NCI-H2029 treated with DMSO at 0.1 percent for 48 hours (cell line): ENCODE measurements around the gene CACNA2D2.

Source experiments
- DNase-seq: peaks from one replicate; lab custom pipeline; 2025; lab: John Stamatoyannopoulos, UW

Gene CACNA2D2

DNA sequence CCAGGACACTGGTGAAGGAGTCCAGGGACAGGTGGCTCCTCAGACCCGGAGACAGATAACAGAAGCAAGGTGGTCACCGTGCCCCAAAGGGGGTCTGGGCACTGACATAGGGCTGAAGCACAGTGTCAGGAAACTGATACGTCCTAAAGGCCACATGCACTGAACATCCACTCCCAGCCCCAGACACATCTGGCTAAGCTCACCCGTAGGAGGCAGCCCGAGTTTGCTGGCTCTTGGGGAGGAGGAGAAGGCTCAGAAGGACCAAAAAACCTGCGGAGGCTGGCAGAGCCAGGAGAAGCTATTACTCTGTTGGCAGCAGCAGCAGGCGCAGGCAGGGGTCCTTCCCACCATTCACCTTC lies 1.2 kb downstream of the CACNA2D2 start:
- DNase-seq, result no peak

DNA sequence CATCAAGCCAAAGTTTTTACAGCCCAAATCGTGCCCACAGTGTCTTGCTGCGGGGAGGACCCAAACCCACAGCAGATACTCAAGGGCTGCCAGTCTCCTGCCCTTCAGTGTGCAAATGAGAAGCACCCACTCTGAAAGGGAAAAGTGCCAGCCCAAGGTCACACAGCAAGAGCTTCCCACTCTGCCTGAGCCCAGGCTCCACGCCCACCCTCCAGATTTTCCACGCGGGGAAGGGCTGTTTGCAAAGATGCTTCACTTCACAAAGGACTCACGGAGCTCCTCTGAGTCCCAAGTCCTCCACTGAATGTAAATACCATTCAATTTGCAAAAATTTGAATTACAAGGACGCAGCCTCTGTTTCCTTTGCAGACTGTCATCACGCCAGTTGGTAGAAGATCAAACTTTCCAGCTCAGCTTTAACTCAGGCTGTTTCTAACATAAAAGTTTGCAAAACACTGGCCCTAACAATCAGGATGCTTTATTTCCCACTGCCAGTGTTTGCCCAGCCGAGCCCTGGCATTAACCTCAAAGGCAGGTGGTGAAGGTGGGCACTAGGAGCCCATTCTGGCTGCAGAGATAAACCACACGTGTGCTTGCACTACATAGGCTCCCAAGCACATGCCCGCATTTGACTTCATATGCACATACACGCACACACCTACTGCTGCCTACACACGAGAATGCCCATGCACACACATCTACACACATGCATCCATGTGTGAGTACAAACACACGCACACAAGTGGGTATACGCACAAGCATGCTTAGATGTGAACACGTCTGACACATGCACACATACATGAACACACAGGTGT lies 7.6 kb downstream of the CACNA2D2 start:
- no peak for DNase-seq

DNA sequence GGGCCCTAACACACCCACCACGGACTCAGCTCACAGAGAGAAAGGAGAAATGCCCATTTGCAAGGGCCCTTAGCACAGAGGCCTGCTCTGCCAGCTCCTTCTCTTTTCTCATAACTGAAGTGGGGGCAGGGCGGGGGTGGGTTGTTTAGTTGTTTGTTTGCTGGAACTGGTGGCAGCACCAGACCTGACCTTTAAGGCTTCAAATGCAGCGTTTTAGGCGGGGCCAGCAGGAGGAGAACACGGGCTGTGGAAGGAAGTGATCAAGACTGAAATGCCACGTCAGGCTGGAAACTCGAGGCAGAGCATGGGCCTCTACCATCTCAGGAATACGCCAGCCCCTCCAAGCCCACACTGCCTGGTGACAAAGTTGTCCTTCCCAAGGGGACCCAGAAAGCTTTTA lies 9.3 kb downstream of the CACNA2D2 start:
- DNase-seq, result no peak

DNA sequence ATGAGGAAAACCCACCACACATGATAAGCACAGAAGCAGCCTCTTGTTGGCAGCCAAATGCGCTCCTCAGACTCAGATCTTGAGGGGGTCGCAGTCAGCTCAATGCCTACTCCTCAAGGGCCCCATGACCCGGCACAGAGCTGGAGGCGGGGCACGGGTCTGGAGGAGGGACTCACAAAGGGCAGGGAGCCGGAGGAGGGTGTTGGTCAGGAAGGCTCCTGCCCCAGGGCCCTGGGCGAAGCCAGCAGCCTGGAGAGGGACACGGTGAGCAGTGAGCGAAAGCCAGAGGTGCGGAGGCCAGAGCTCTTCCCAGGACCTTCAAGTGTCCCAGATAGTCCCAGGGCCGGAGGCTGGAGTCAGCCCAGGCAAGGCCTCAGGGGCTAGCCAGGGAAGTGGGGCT lies 9.8 kb downstream of the CACNA2D2 start:
- no peak for DNase-seq

DNA sequence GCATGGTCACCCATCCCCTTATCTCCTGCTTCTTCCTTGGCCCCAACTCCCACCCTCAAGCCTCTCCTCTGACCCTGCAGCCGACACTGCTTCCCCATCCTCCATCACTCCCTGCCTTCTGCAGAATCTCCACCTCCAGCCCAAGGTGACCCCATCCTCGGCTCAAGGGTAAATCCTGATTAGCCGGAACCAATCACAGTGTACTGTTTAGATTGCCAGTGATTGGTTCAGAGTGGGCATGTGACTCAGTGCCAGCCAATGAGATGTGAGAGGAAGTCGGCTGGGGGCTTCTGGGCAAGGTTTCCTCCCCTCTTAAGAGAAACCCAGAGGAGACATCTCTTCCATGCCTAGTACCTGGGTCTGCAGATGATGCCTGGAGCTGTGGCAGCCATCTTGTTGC lies 10.3 kb downstream of the CACNA2D2 start:
- no peak for DNase-seq

DNA sequence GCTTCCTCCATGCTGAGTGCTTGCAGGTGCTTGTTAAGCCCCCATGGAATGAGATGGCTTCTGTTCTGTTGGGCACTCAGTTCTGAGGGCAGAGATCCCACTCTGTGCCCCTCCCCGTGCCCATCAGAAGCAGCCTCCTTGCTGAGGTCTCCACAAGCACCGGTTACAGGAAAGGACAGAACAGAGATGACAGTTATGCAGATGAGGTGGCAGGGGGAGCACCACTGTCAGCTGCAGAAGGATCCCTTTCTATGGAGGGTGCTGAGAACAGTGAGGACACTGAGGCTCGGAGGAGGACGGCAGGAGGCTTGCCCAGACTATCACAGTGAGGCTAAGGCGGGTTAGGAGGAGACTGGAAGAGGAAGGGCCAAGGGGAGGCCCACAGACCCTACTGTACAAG lies 12.4 kb downstream of the CACNA2D2 start:
- no peak for DNase-seq

DNA sequence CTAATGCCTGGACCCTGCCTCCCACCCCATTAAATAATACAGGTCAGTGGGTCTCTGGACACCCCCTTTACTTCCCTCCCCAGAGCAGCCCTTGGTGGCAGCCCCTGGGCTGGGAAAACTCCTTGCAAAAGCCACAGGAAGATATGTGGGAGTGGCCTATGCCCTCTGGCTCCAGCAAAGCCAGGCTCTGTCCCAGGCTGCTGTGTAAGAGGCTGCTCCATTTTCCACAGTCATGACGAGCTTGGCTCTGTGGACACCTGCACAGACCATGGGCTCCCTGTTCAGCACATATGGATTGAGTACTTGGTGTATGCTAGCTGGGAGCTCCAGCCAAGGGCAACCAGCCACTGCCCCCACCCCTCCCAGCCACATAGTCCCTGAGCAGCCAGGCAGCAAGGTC lies 13.0 kb downstream of the CACNA2D2 start:
- DNase-seq, result no peak

DNA sequence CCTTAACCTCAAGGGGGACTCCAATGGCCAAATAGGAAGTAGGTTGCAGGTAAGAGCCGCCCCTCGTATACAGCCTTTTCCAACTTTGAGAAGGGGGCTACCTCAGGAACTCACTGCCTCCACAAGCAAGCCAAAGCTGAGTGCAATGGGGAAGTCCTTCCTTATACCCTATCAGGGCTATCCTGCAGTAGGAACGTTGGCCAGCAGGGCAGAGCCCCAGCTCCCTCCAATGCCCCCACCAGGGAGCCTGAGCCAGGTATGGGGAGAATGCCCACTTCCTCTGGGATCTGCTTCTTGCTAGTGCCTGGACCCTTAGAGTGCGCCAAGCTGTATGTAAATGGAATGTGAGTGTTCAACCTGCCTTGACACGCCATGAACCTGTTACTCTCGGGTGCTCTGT lies 16.3 kb downstream of the CACNA2D2 start:
- DNase-seq, result no peak

DNA sequence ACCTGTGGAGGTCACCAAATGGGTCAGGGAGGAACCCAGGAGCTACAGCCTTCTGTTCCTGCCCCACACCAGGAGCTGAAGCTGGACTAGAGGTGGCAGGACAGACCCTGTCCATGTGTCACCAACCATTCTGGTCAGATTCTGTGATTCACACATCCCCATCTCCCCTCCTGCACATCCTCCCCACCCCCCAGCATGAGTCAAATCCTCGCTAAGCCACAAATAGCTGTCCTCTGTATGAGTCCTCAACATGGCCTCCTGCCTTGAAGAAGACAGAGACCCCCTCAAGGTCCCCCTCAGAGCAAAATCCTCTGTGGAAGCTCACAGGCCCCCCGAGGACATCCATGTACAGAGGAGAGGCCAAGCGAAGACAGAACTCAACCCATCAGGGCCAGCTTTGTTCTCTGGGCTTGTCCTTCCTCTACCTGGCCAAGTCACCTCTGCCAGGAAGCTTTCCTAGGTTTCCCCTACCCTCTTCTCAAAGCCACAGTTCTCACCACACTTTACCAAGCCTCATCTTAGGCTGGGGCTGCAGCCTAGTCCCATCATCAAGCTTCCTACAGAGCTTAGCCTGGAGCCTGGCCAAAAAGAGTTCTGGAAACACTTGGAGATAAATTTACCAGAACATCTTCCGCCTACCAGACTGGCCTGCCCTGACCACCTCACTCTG lies 17.1 kb downstream of the CACNA2D2 start:
- no peak for DNase-seq

DNA sequence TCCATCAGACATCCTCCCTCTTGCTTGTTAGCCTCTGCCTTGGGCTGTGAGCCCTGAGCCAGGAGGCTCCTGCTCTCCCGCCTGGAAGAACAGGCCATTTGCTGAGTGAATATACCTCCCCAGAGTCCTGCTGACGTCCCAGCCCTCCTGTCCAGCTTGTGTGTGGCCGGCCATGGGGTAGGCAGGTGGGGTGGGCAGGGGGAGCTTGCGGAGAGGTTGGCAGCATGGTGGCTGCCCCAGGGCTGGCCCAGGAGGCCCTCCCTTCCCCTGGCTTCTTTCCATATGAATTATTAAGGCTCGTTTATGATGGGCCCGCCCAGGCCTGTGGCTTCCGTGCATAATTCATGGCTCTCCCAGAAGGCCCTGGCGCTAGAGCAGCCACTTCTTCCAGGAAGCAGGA lies 18.7 kb downstream of the CACNA2D2 start:
- no peak for DNase-seq

DNA sequence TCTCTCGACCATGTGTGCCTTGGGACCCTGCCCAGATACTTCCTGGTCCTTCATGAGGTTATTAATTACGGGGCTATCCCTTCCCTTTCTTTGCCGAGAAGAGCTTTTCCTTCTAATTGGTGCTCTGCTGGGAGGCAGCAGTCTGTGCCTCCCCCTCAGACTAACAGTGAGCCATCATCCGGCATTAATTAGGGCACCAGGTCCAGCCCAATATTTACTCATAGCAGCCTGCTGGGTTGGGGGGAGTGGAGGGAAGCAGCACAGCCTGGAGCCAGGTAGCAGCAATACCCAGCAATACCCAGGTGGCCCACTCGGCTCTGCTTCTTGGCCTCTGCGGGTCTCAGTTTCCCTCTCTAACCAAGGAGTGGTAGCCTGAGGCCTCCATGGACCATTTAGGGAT lies 20.1 kb downstream of the CACNA2D2 start:
- DNase-seq, result peak; percentile 40

DNA sequence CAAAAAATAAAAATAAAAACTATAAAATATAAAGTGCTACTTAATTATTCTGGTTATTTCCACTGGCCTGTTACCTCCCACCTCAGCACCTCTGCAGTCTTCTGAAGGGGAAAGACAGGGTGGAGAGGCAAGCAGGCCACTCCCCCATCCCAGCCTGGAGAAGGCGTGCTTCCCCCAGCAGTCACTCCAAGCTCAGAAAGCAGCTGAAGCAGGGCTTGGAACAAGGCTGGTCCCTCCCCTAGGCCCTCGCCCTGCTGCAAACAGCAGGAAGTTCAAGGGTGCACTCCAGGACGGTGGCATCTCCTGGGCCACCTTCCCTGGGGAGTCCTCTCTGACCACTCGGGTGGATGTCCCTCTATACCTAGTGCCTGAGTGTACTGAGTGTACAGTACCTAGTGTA lies 21.4 kb downstream of the CACNA2D2 start:
- no peak for DNase-seq

DNA sequence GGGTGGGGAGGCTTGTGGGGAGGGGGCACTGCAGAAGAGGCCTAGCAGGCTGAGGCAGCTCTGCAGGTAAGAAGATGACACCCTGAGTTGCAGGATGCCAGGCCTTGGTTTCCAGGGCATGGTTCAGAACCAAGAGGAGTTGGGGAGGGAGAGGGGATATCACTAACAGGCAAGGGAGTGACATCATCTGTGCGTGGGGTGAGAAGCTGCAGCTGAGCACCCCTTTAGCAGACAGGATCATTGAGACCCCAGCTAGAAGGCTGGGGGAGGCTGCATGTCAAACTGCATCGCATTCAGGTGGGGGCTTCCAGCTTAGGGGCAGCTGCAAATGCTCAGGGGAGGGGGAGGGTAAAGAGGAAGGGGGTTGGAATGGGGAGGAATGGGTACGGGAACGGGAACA lies 23.0 kb downstream of the CACNA2D2 start:
- no peak for DNase-seq

DNA sequence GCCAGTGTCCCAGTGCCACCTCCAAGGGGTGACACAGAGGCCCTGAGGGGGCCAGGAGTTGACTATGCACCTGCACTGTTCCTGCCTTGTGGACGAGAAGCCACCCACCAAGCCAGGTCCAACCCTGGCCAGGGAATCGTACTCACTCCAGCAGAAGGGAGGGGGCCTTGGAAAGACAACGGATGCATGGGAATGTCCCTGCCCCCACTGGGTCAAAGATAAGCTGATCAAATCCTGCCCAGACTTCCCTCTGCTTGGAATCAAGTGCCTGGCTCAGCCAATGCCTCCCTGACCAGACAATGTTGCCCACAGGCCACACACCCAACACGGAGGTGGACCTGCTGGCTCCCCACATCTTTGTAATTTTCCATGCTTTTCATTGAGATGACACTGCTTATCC lies 23.9 kb downstream of the CACNA2D2 start:
- no peak for DNase-seq

DNA sequence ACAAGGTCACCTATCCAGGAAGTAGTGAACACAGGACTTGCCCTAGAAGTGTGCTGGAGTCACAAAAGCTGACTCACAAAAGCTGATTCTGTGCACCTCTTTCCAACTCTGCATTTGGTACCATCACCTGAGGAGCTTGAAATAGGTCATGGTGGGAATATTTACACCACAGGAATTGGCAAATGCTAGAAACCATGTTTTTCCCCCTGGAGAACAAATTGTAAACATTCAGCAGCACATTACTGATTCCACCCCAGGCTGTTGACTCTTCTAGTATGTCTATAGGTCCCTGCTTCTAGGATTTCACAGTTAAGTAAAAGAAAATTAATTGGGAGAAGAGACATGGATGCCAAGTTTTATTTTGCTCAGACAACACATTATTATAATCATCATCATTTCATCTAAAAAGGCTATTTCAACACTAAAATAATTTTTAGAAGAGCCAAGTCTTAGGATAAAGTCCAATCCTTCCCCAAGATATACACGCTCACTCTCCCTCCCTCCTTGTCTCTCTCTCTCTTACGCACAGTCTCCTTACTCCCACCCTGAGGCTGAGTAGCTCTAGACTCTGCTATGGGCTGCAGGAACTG lies 24.7 kb downstream of the CACNA2D2 start:
- DNase-seq, result no peak

DNA sequence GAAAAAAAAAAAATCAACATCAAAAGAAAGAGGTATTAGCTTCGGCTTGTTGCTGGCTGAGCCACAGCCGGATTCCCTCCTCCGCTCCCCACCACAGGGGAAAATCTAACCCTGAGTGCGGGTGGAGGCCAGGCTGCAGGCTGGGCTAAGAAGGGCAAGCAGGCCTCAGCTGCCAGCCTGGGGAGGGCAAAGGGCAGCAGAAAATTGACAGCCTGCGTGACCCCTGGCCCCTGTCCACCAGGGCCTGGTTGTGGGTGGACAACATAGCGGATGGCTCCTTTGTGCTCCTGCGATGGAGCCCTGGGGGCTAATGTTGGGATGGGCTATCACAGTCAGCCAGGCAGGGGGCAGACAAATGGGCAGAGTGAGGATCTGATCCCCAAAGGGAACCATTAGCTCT lies 25.4 kb downstream of the CACNA2D2 start:
- DNase-seq, result no peak

DNA sequence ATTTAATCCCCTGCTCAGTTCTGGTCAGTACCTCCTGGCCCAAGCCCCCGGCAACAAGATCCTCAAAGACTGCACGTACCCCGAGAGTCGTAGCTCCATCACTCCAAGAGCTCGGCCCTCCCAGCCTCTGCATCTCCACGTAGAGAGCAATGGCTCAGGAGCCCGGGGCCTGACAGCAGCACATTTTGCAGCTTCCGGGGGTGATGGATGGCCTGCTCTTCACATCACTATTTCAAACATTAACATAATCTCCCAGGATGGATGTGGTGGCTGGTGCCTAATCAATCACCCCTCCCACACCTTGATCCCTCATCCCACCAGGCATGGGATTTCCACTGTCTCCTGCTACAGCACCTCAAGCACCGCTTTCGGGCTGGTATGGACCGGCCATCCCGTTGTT lies 28.1 kb downstream of the CACNA2D2 start:
- no peak for DNase-seq

DNA sequence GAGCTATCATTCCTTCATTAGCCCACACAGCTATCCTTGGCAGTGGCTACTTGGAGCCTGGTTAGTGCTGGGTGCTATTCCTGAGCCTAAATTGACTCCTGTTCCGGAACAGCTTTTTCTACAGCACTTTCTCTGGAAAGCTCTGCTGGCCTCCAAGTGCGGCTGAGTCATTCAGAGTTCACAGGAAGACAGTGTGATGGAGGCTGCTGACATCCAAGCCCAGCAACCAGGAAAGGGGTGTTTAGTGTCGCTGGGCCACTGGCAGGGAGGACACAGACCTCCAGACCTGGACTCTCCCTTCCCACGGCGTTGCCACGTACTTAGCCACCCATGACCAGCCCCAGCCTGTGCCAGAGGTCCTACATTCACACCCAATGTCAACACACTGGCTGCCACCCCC lies 28.7 kb downstream of the CACNA2D2 start:
- no peak for DNase-seq

DNA sequence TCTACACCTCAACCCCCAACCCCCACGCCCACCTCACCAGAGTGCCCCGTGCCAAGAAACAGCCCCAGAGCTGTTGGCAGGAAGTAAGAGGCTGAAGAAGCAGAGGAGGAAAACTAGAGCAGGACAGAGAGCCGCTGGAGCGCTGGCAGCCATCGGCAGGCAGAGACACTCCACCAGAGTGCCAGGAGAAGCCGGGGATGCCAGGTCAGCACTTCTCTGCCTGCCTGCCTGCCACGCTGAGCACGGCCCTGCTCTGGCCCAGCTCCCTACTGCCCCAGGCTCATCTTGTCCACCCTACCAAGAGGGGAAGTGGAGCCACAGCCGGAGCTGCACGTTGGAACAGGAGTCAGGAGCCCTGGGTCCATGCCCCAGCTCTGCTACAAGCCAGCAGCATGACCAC lies 29.7 kb downstream of the CACNA2D2 start:
- no peak for DNase-seq

DNA sequence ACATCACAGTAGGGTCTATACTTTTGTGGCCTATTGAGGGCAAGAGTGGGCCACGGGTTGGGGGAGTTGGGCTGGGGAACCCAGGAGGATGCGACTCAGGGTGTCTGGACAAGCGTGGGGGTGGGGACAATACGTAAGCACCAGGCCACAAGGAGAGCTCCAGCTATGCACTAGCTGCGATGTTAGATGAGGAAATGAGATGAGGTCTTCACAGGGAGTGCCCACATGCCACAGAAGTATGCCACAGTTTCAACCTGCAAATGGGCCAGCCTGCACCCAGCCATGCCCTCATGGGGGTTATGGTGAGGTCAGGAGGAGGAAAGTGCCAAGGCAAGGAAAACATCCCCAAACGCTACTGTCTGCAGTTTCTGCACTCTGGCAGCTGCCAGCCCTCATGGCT lies 30.5 kb downstream of the CACNA2D2 start:
- no peak for DNase-seq

DNA sequence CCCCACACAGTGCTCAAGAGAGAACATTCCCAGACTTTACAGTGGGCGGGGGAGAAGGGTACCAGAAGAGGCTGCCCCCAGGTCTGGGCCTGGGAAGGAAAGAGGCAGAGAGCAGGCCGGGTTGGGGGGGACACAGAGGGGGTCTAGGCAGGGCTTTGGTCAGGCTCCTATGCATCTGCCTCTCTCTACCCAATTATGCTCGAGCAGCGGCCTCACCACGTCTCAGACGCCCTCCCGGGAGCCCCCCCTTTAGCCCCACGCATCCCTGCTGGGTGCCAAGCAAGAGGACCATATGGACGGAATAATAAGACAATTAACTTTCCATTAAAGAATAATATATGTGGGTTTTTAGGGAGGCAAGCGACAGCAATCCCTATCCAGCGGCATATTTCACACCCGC lies 32.8 kb downstream of the CACNA2D2 start:
- no peak for DNase-seq

DNA sequence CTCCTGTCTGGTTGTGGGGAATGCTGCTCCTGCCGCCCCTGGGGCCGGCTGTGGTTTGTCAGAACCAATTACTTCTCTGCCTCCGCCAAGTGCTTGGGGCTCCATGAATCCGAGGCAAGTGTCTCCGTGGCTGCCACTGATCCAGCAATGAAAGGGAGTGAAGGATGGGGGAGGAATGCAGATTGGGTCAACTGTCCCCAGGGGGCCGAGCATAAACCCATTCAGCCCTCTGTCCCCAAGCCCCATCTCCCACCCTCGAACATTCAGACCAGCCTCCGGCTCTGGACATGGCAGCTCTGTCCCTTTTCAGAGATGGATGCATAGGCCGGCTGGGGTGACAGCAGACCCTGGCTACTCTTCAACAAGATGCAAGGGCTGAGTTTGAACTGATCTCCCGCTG lies 35.5 kb downstream of the CACNA2D2 start:
- DNase-seq, result no peak

DNA sequence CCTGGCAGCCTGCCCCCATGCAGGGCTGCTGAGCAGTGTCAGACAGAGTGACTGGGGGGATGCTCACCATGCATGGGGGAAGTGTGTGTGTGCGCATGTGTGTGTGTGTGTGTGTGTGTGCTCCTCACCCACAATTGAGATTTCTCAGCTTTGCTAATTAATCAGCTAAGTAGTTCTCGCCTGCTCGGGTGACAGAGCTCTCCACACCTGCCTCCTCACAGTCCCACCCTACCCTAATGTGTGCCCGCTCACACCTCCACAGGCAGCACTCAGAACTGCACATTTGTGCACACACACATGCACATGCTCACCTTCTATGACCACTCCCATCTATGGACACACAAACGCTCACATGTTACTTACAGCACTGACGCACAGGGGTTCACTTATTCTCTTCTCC lies 37.3 kb downstream of the CACNA2D2 start:
- no peak for DNase-seq

DNA sequence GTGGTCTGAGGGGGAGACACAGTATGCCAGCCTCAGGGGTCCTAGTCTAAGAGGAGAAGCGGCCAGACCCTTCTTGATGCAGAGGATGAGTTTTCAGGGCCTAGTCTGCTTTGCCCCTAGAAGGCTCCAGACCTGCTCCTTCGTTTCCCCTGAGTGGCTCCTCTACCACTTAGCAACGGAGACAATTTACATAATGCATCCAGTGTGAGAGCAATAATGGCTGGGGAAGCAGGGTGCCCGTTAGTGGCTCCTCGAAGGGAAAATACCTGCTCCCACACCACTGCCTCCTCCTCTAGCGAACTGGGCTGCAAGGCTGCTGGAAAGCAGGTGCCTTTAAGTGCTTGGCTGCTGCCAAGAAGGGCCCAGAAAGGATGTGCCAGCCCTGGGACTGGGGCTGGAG lies 38.9 kb downstream of the CACNA2D2 start:
- DNase-seq, result no peak
